Body of pancreas (tissue), 4 donors: Measurements from ENCODE around the gene ATG10. TPM values are rescaled to one million over a fixed set of nuclear protein-coding genes. Genes with fewer than 3 reads are reported as not detected.

Experiments used
- ATAC-seq: fragments of 150-250 bp; one replicate; pipeline ENCODE4 v1.9.1; 2016
- DNase-seq, 4 donors: peaks; one replicate each; pipeline ENCODE4 v3.0.0-alpha.2; 2019
- H3K27ac ChIP-seq, 4 donors: fragments of 200-600 bp; sonication (generic); 1 replicate in 3 of 4; 2 replicates in 1 of 4; pipeline versions ENCODE4 v1.5.1 to v1.6.1; 2016 to 2019; ENCODE audit warnings: mild to moderate bottlenecking in 1 of 4, mixed read lengths in 1 of 4, moderate library complexity in 1 of 4
- H3K27me3 ChIP-seq, 2 donors: fragments of 200-600 bp; sonication (generic); one replicate each; pipeline ENCODE4 v1.6.0; 2016; ENCODE audit warnings: mild to moderate bottlenecking in 1 of 2
- H3K36me3 ChIP-seq, 2 donors: fragments of 200-600 bp; sonication (generic); replicated peaks in 1 of 2; 2 replicates each; pipeline ENCODE4 v1.5.1; 2016; ENCODE audit warnings: low read depth in 2 of 2; ENCODE audit not compliant: insufficient read depth in 1 of 2
- H3K4me1 ChIP-seq: fragments of 200-600 bp; sonication (generic); one replicate; pipeline ENCODE4 v1.6.0; 2016
- H3K4me3 ChIP-seq, 2 donors: fragments of 200-600 bp; sonication (generic); 1 replicate in 1 of 2; 2 replicates in 1 of 2; pipeline ENCODE4 v1.5.1; 2016 to 2019
- H3K9me3 ChIP-seq, 3 donors: fragments of 200-600 bp; sonication (generic); 1 replicate in 2 of 3; 2 replicates in 1 of 3; pipeline ENCODE4 v1.5.1; 2016
- POLR2A ChIP-seq, 3 donors: fragments of 450-650 bp; IDR thresholded peaks; one replicate each; pipeline ENCODE4 v1.6.1; 2016; ENCODE audit warnings: antibody characterized with exemption in 3 of 3, mild to moderate bottlenecking in 2 of 3
- WGBS, 2 donors: methylation state at CpG; one replicate each; pipeline ENCODE4 v1.1.5; 2017; 5-methylcytosine and 5-hydroxymethylcytosine counted together
- intact Hi-C: fragments of 100-400 bp; cut with DNase I; formaldehyde crosslinking; loops from one replicate; pipeline ENCODE4 v1.15.1; 2023
- total RNA-seq, 2 donors: library from RNA; depleted of rRNA; stranded (reverse); fragments of >200 nt; gene quantifications; one replicate each; pipeline ENCODE4 v1.1.0, GENCODE V29; 2016
- TF ChIP-seq, protein P1 (sequence below), 7 experiments: fragments of 450-650 bp in 4 of 7; fragments of 200-600 bp in 3 of 7; sonication (generic) in 3 of 7; IDR thresholded peaks; one replicate each; pipeline ENCODE4 v1.5.1; 2016 to 2019; ENCODE audit warnings: antibody characterized with exemption in 7 of 7

ATG10 gene
- total RNA-seq, 2 donors from 2014 or later = 2.9 to 4.6 TPM

DNA sequence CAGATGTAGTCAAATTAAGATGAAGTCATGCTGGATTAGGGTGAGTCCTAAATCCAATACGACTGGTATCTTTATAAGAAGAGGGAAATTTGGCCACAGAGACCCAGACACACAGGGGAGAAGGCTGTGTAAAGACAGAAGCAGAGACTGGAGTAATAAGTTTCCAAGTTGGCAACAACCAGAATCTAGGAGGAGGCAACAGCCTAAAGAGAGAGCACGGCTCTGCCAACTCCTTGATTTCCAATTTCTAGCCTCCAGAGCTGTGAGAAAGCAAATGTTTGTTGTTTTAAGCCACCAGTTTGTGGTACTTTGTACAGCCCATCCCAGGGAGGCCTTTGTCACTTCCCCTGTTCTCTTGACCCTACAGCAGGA is 74.4 kb downstream of the ATG10 start:
- TF ChIP-seq POLR2A (IDR thresholded peaks at IDR 0.05) = no peak
- TF ChIP-seq, protein P1, sequence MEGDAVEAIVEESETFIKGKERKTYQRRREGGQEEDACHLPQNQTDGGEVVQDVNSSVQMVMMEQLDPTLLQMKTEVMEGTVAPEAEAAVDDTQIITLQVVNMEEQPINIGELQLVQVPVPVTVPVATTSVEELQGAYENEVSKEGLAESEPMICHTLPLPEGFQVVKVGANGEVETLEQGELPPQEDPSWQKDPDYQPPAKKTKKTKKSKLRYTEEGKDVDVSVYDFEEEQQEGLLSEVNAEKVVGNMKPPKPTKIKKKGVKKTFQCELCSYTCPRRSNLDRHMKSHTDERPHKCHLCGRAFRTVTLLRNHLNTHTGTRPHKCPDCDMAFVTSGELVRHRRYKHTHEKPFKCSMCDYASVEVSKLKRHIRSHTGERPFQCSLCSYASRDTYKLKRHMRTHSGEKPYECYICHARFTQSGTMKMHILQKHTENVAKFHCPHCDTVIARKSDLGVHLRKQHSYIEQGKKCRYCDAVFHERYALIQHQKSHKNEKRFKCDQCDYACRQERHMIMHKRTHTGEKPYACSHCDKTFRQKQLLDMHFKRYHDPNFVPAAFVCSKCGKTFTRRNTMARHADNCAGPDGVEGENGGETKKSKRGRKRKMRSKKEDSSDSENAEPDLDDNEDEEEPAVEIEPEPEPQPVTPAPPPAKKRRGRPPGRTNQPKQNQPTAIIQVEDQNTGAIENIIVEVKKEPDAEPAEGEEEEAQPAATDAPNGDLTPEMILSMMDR (IDR thresholded peaks at IDR 0.05) = no peak
- ATAC-seq (no peak), DNase-seq (no peak)
- Histone ChIP-seq H3K27ac (no peak overlapping the region), H3K9me3 (peaks cover 0 to 8% (median 0%) of the 10 kb centered on the region in 3 donors), H3K4me3 (no peak overlapping the region), H3K27me3 (no peaks in the 10 kb centered on the region), H3K36me3 (no peaks in the 10 kb centered on the region), H3K4me1 (no peaks in the 10 kb centered on the region)
- intact Hi-C loops = no loop called here
- 79 to 82% methylated on average over 2 of the region's 2 CpGs for WGBS, 2 donors

DNA sequence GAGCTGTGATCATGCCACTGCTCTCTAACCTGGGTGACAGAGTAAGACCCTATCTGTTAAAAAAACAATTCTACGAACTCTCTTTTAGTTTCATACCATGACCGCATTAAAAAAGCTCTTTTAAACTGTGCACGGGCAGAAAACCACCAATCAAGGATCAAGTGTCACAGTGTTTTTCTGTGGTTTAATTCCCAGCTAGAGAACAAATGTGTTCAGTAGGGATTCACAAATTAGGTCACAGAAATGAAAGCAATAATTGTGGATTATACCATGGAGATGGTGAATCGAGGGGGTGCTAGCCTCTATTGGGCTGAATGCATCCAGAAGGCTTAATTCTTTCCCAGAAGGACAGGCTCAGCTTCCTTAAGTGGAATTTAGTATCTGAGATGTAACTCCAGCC is 79.1 kb downstream of the ATG10 start:
- H3K36me3 ChIP-seq = no peaks in the 10 kb centered on the region
- intact Hi-C loops = no loop called here
- no peak overlapping the region for H3K27ac ChIP-seq
- no peaks in the 10 kb centered on the region for H3K4me1 ChIP-seq
- no peak overlapping the region for H3K4me3 ChIP-seq
- no peaks in the 10 kb centered on the region for H3K27me3 ChIP-seq
- TF ChIP-seq, protein P1 (IDR thresholded peaks at IDR 0.05) = no peak
- TF ChIP-seq POLR2A (IDR thresholded peaks at IDR 0.05) = no peak
- no peaks in the 10 kb centered on the region for H3K9me3 ChIP-seq
- 94% methylated on average over 4 of the region's 4 CpGs for WGBS, 2 donors
- ATAC-seq = no peak
- DNase-seq = no peak

DNA sequence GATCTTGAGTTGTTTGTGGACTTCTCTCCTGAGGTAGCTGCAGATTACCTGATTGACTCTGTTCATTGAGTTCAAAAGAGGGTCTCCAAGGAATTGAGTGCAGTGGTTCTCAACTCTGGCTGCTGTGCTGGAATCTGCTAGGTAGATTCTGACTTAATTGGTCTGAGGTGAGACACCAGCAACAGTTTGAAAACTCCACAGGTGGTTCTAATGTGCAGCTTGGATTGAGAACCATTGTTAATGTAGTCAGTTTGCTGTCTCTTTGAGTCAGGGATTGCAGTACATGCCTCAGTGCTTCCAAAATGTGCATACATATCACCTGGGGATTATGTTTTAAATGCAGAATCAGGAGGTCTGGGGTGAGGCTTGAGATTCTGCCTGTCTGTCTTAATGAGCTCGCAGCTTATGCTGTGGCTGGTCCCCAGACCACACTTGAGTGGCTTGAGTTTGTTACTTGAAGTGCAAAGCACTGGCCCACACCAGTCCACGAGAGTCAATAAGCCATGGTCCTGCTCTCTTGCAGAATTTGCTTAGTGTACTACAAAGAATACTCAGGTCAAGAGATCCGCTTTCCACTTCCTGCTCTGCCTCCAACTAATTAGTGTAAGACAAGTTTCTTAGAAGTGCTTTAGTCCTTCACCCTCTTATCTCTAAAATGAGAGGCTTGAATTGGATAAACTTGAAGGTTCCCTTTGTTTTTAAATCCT is 82.3 kb downstream of the ATG10 start:
- no peak for ATAC-seq
- no peak for DNase-seq
- no peak for TF ChIP-seq POLR2A (IDR thresholded peaks at IDR 0.05)
- TF ChIP-seq, protein P1 (IDR thresholded peaks at IDR 0.05) = no peak

DNA sequence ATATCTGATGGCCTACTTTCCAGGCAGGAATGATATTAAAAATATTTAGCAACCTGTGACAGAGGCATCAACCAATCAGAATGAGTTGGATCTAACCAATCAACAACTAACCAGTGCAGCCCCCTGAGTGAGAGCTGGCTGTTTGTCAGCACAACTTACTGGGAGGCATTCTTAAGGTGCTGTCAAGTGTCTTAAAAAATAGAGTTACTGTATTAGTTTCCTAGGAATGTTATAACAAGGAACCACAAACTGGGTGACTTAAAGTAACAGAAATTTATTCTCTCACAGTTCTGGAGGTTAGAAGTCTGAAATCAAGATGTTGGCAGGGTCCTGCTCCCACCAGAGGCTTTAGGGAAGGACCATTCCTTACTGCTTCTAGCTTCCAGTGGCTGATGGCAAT is 85.2 kb downstream of the ATG10 start:
- intact Hi-C loops = no loop called here
- ATAC-seq (no peak), DNase-seq (no peak)
- no peak overlapping the region for H3K27ac ChIP-seq
- H3K27me3 ChIP-seq = no peaks in the 10 kb centered on the region
- H3K4me1 ChIP-seq = no peaks in the 10 kb centered on the region
- H3K36me3 ChIP-seq = no peaks in the 10 kb centered on the region
- no peaks in the 10 kb centered on the region for H3K9me3 ChIP-seq
- H3K4me3 ChIP-seq = no peak overlapping the region
- TF ChIP-seq, protein P1 (IDR thresholded peaks at IDR 0.05) = no peak
- no peak for TF ChIP-seq POLR2A (IDR thresholded peaks at IDR 0.05)

More for the DNA sequence above, 82.3 kb downstream of the ATG10 start:
- H3K36me3 ChIP-seq = no peaks in the 10 kb centered on the region
- no peak overlapping the region for H3K27ac ChIP-seq
- no peak overlapping the region for H3K4me3 ChIP-seq
- H3K9me3 ChIP-seq = no peaks in the 10 kb centered on the region
- WGBS, 2 donors = 86 to 91% methylated on average over 3 of the region's 3 CpGs
- intact Hi-C loops = no loop called here
- no peaks in the 10 kb centered on the region for H3K27me3 ChIP-seq
- H3K4me1 ChIP-seq = no peaks in the 10 kb centered on the region

DNA sequence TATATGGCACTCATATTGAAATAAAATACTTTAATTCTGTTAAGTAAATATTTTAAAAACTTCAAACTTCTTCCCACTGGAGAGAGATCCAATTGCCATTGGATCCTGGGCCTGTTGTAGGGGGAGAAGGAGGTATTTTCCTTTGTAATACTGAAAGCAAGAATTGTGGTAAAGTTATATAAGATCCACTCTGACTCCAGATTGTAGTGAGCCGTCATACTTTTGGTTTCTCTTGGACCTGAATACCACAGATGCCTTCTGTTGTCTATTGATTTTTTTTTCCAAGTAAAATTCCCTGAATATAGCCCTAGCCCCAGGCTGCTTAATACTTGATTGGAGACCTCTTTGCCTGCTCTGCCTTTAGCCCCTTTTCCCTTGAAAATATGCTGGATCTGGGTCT is 86.9 kb downstream of the ATG10 start:
- no peaks in the 10 kb centered on the region for H3K36me3 ChIP-seq
- no peak overlapping the region for H3K27ac ChIP-seq
- no peaks in the 10 kb centered on the region for H3K9me3 ChIP-seq
- 46 to 50% methylated on average over 1 of the region's 1 CpG for WGBS, 2 donors
- intact Hi-C loops = no loop called here
- no peaks in the 10 kb centered on the region for H3K27me3 ChIP-seq
- TF ChIP-seq, protein P1 (IDR thresholded peaks at IDR 0.05) = no peak
- TF ChIP-seq POLR2A (IDR thresholded peaks at IDR 0.05) = no peak
- DNase-seq (no peak), ATAC-seq (no peak)
- H3K4me1 ChIP-seq = no peaks in the 10 kb centered on the region
- no peak overlapping the region for H3K4me3 ChIP-seq
